Caco-2 (cell line): Measurements from ENCODE around the gene ZNF804B. TPM values are rescaled to one million over a fixed set of nuclear protein-coding genes. Genes with fewer than 3 reads are reported as not detected.

Source experiments
- BruUV-seq: library from RNA; stranded (reverse); fragments of 400-500 nt; replicated peaks from 2 replicates; lab custom pipeline; 2021; lab: Mats Ljungman, UMichigan
- CTCF ChIA-PET: fragments of 300-600 bp; sonication (Branson Sonifier 250); formaldehyde crosslinking; loops from one replicate; lab custom pipeline; 2022; ENCODE audit warnings: antibody characterized with exemption; lab: Charles Lee
- POLR2A ChIA-PET: fragments of 300-600 bp; sonication (Branson Sonifier 250); formaldehyde crosslinking; loops from one replicate; lab custom pipeline; 2022; ENCODE audit warnings: antibody characterized with exemption; lab: Charles Lee
- DNase-seq, 2 experiments: peaks; one replicate each; pipeline versions ENCODE4 v3.0.0 to v3.0.0-alpha.2; 2020 to 2022
- H3K27me3 ChIP-seq: replicated peaks from 2 replicates; pipeline ENCODE4 v1.6.0; 2011; ENCODE audit warnings: low read length; ENCODE audit not compliant: control insufficient read depth, insufficient read depth
- H3K36me3 ChIP-seq: 2 replicates; pipeline ENCODE4 v1.5.1; 2011; ENCODE audit warnings: low read length; ENCODE audit not compliant: control insufficient read depth, insufficient read depth
- H3K4me1 ChIP-seq: fragments of 250-450 bp; sonication (Bioruptor Pico); 2 replicates; pipeline ENCODE4 v1.5.1; 2020; ENCODE audit warnings: mild to moderate bottlenecking
- H3K4me3 ChIP-seq: 2 replicates; pipeline ENCODE4 v1.5.1; 2011; ENCODE audit warnings: low read depth, mild to moderate bottlenecking, control low read depth, low read length
- H3K9me3 ChIP-seq: fragments of 250-450 bp; sonication (Bioruptor Pico); 2 replicates; pipeline ENCODE4 v1.5.1; 2020; ENCODE audit warnings: mild to moderate bottlenecking, moderate library complexity
- H3K27ac Mint-ChIP-seq: one replicate; pipeline ENCODE4 v1.8.0; 2022; ENCODE audit warnings: mixed read lengths; ENCODE audit not compliant: unreplicated experiment
- H3K27me3 Mint-ChIP-seq: one replicate; pipeline ENCODE4 v1.8.0; 2022; ENCODE audit warnings: mixed read lengths; ENCODE audit not compliant: insufficient read depth, unreplicated experiment
- H3K36me3 Mint-ChIP-seq: one replicate; pipeline ENCODE4 v1.8.0; 2022; ENCODE audit warnings: mild to moderate bottlenecking, mixed read lengths; ENCODE audit not compliant: insufficient read depth, unreplicated experiment
- H3K4me1 Mint-ChIP-seq: one replicate; pipeline ENCODE4 v1.8.0; 2022; ENCODE audit warnings: low read depth, mixed read lengths; ENCODE audit not compliant: unreplicated experiment
- H3K4me3 Mint-ChIP-seq: one replicate; pipeline ENCODE4 v1.8.0; 2022; ENCODE audit warnings: mild to moderate bottlenecking, moderate library complexity, mixed read lengths; ENCODE audit not compliant: unreplicated experiment
- H3K9me3 Mint-ChIP-seq: one replicate; pipeline ENCODE4 v1.8.0; 2022; ENCODE audit warnings: mixed read lengths; ENCODE audit not compliant: unreplicated experiment
- CTCF ChIP-seq, 2 experiments: fragments of 200-600 bp in 1 of 2; IDR thresholded peaks; 1 replicate in 1 of 2; 2 replicates in 1 of 2; pipeline versions ENCODE4 v1.5.1 to v1.8.0; 2011 to 2022; ENCODE audit warnings: antibody characterized with exemption in 1 of 2, control low read depth in 1 of 2, inconsistent platforms in 1 of 2, low read depth in 1 of 2, low read length in 1 of 2, mild to moderate bottlenecking in 1 of 2, moderate library complexity in 1 of 2; ENCODE audit not compliant: insufficient read depth in 1 of 2, severe bottlenecking in 1 of 2, unreplicated experiment in 1 of 2
- intact Hi-C: fragments of 100-400 bp; cut with micrococcal nuclease; formaldehyde crosslinking; loops from one replicate; pipeline ENCODE4 v1.10.0; 2022; ENCODE audit not compliant: unreplicated experiment
- total RNA-seq: library from RNA; stranded (reverse); gene quantifications from 2 replicates; pipeline ENCODE4 v1.2.3, GENCODE V29; 2022

Gene ZNF804B
- total RNA-seq, 1 experiment from 2014 or later = not detected

DNA sequence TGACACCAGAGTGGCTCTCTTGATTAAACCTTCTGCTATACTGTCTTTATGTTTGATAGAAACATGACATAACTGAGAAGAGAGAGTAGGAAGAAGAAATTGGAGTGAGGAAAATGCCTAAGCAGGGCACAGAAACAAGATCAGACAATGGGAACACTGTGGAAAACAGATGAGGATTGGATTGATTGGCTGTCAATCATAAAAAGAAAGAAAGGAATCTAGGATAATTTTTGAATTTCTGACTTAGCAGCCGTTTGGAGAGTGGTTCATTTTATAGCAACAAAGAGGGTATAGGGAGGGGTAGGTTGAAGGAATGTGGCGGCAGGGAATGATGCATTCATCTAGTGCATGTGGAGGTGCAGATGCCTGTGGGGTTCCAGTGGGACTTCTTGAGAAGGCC is 28.3 kb downstream of the ZNF804B start:
- no TSS peak for BruUV-seq
- Mint-ChIP-seq H3K27ac (no peak overlapping the region), H3K4me1 (no peaks in the 10 kb centered on the region), H3K27me3 (peaks cover 6% of the 10 kb centered on the region), H3K36me3 (no peaks in the 10 kb centered on the region), H3K4me3 (no peak overlapping the region), H3K9me3 (no peaks in the 10 kb centered on the region)
- Histone ChIP-seq H3K4me1 (0 out of 2 replicates have a peak, but pooled peaks cover 5% of the 10 kb centered on the region), H3K27me3 (no peaks in the 10 kb centered on the region), H3K36me3 (no peaks in the 10 kb centered on the region), H3K4me3 (no peak overlapping the region), H3K9me3 (no peaks in the 10 kb centered on the region)
- intact Hi-C loops = loop anchor here (2.0 kb wide), 1 partner anchor 47 kb away; no protein-coding TSS in a partner anchor
- ChIA-PET POLR2A (no interaction called here), CTCF (no interaction called here)
- no peak for DNase-seq
- no peak for TF ChIP-seq CTCF (IDR thresholded peaks at IDR 0.05; ENCODE audit: insufficient read depth in 1 of 2, low read depth in 1 of 2, low read length in 1 of 2, severe bottlenecking in 1 of 2, unreplicated experiment in 1 of 2)

DNA sequence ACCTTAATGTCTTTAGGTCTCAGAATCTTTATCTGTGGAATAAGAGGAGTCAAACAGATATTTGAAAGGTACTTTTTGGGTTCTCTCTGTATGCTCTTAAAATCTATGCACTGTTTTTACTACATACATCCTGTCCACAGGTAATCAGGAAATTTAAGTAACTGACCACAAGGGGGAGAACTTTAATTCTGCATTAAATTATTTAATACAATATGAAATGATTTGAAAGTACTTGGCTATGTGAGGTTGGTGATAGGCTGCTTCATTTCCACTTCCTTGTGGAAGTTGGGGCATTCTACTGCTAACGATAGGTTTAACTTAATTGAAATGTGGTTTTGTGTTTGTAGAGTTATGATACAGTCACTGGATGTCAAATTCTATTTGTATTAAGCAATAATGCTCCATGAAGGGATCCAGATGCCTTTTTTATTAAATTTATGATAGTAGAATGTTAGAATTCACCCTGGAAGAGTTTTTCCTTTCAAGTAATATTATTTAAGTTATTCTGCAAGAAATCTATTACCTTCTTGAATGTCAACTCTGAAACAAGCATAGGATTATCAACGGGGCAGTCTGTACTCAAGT is 30.1 kb downstream of the ZNF804B start:
- H3K4me3 ChIP-seq = no peak overlapping the region
- Mint-ChIP-seq H3K27me3 (peaks cover 3% of the 10 kb centered on the region), H3K27ac (no peak overlapping the region), H3K4me3 (no peak overlapping the region), H3K9me3 (no peaks in the 10 kb centered on the region), H3K36me3 (no peaks in the 10 kb centered on the region), H3K4me1 (no peaks in the 10 kb centered on the region)
- CTCF ChIA-PET = no interaction called here
- H3K27me3 ChIP-seq = no peaks in the 10 kb centered on the region
- peak; percentile 26 to 66 for TF ChIP-seq CTCF (IDR thresholded peaks at IDR 0.05; ENCODE audit: insufficient read depth in 1 of 2, low read depth in 1 of 2, low read length in 1 of 2, severe bottlenecking in 1 of 2, unreplicated experiment in 1 of 2)
- no peaks in the 10 kb centered on the region for H3K9me3 ChIP-seq
- intact Hi-C loops = loop anchor here (2.0 kb wide), 1 partner anchor 45 kb away; no protein-coding TSS in a partner anchor
- 0 out of 2 replicates have a peak, but pooled peaks cover 5% of the 10 kb centered on the region for H3K4me1 ChIP-seq
- no peaks in the 10 kb centered on the region for H3K36me3 ChIP-seq
- no peak for DNase-seq
- BruUV-seq = no TSS peak
- POLR2A ChIA-PET = no interaction called here

GRCh38 chr7:88791891-88792290 is 32.4 kb downstream of the ZNF804B start:
- intact Hi-C loops = no loop called here
- no peaks in the 10 kb centered on the region for H3K27me3 ChIP-seq
- no peak for TF ChIP-seq CTCF (IDR thresholded peaks at IDR 0.05; ENCODE audit: insufficient read depth in 1 of 2, low read depth in 1 of 2, low read length in 1 of 2, severe bottlenecking in 1 of 2, unreplicated experiment in 1 of 2)
- 0 out of 2 replicates have a peak, but pooled peaks cover 5% of the 10 kb centered on the region for H3K4me1 ChIP-seq
- no peak overlapping the region for H3K4me3 ChIP-seq
- Mint-ChIP-seq H3K27ac (no peak overlapping the region), H3K4me3 (no peak overlapping the region), H3K27me3 (peaks cover 8% of the 10 kb centered on the region), H3K9me3 (no peaks in the 10 kb centered on the region), H3K36me3 (no peaks in the 10 kb centered on the region), H3K4me1 (no peaks in the 10 kb centered on the region)
- no peaks in the 10 kb centered on the region for H3K36me3 ChIP-seq
- no peaks in the 10 kb centered on the region for H3K9me3 ChIP-seq
- ChIA-PET CTCF (no interaction called here), POLR2A (no interaction called here)
- BruUV-seq = no TSS peak
- DNase-seq = no peak
